H1 (cell line): ENCODE data around the gene MIA2. TPM values are rescaled to one million over a fixed set of nuclear protein-coding genes. Genes with fewer than 3 reads are reported as not detected.

Source experiments
- CHD7 ChIP-seq: fragments of 300-600 bp; sonication (generic); IDR thresholded peaks from 2 replicates; pipeline ENCODE4 v1.7.1; 2012; ENCODE audit warnings: low read length, moderate library complexity, mild to moderate bottlenecking, inconsistent platforms; ENCODE audit not compliant: insufficient replicate concordance
- CREB1 ChIP-seq: IDR thresholded peaks from 2 replicates; pipeline ENCODE4 v1.6.1; 2012; ENCODE audit warnings: inconsistent platforms
- POLR2AphosphoS5 ChIP-seq: IDR thresholded peaks from 2 replicates; pipeline ENCODE4 v1.6.1; 2011; ENCODE audit warnings: low read depth, low read length
- polyA plus RNA-seq, 7 experiments: library from polyadenylated mRNA; depleted of rRNA in 3 of 7; stranded (reverse) in 5 of 7; unstranded in 2 of 7; fragments of >200 nt in 5 of 7; fragments of 200-250 nt in 2 of 7; gene quantifications; 1 replicate in 5 of 7; 2 replicates in 1 of 7; 4 replicates in 1 of 7; pipeline versions ENCODE4 v1.2.1 to v1.2.3, GENCODE V29; 2011 to 2013; ENCODE audit warnings: missing spikeins in 2 of 7, mixed read lengths in 2 of 7
- total RNA-seq: library from RNA; stranded (reverse); fragmentation: NEBNext Ultra II Directional; extraction: Animal tissue kit (Norgen Biotek cat#: 25700); gene quantifications from 2 replicates; pipeline ENCODE4 v1.2.1, GENCODE V29; 2021

The MIA2 gene
- total and polyA plus RNA-seq, 2 of the 8 experiments (the other 6 are each of a cell fraction or from before 2014, with no cell fraction given), result 10.1 to 15.0 TPM

GRCh38 chr14:39264558-39264957 is 30.8 kb downstream of the MIA2 start (continued):
- no peak for TF ChIP-seq CHD7
- TF ChIP-seq POLR2AphosphoS5, result no peak
- TF ChIP-seq CREB1, result no peak
